Parathyroid adenoma (tissue), 2 donors: ENCODE results near the gene GNAI3.

Experiments used
- H2AFZ ChIP-seq: fragments of 300-600 bp; sonication (generic); one replicate; pipeline ENCODE4 v1.7.0; 2017; ENCODE audit warnings: antibody characterized with exemption, mild to moderate bottlenecking
- H3K27ac ChIP-seq: fragments of 300-600 bp; sonication (generic); one replicate; pipeline ENCODE4 v1.7.0; 2017
- H3K27me3 ChIP-seq: fragments of 300-600 bp; sonication (generic); one replicate; pipeline ENCODE4 v1.7.0; 2017; ENCODE audit warnings: low read length; ENCODE audit not compliant: control insufficient read depth, insufficient read depth
- H3K36me3 ChIP-seq: fragments of 300-600 bp; sonication (generic); one replicate; pipeline ENCODE4 v1.7.0; 2017; ENCODE audit warnings: low read length; ENCODE audit not compliant: control insufficient read depth, insufficient read depth
- H3K4me1 ChIP-seq: fragments of 300-600 bp; sonication (generic); one replicate; pipeline ENCODE4 v1.7.0; 2017; ENCODE audit warnings: control low read depth
- H3K4me2 ChIP-seq: fragments of 300-600 bp; sonication (generic); one replicate; pipeline ENCODE4 v1.7.0; 2017; ENCODE audit warnings: low read length
- H3K4me3 ChIP-seq: fragments of 300-600 bp; sonication (generic); one replicate; pipeline ENCODE4 v1.7.0; 2017; ENCODE audit warnings: low read depth, low read length
- H3K79me2 ChIP-seq: fragments of 300-600 bp; sonication (generic); one replicate; pipeline ENCODE4 v1.7.0; 2017; ENCODE audit warnings: control low read depth
- H3K9ac ChIP-seq: fragments of 300-600 bp; sonication (generic); one replicate; pipeline ENCODE4 v1.7.0; 2017; ENCODE audit warnings: mild to moderate bottlenecking
- H3K9me3 ChIP-seq: fragments of 300-600 bp; sonication (generic); one replicate; pipeline ENCODE4 v1.7.0; 2017; ENCODE audit warnings: low read length; ENCODE audit not compliant: control insufficient read depth
- CTCF ChIP-seq: fragments of 300-600 bp; sonication (generic); IDR thresholded peaks from one replicate; pipeline ENCODE4 v1.7.0; 2017; ENCODE audit warnings: antibody characterized with exemption, mild to moderate bottlenecking
- donor health status: primary hyperparathyroidism.

GNAI3 gene

GRCh38 chr1:109639063-109639840 lies 90.8 kb downstream of the GNAI3 start:
- H3K4me3 ChIP-seq: no peak overlapping the region
- no peaks in the 10 kb centered on the region for H3K79me2 ChIP-seq
- no peaks in the 10 kb centered on the region for H3K36me3 ChIP-seq
- H3K4me2 ChIP-seq: no peak overlapping the region
- no peak overlapping the region for H3K9ac ChIP-seq
- H3K27me3 ChIP-seq: no peaks in the 10 kb centered on the region
- no peak overlapping the region for H2AFZ ChIP-seq
- TF ChIP-seq CTCF: no peak
- peaks cover 8% of the 10 kb centered on the region for H3K4me1 ChIP-seq
- H3K9me3 ChIP-seq: no peaks in the 10 kb centered on the region
- H3K27ac ChIP-seq: no peak overlapping the region

- Histone ChIP-seq H3K9ac (no peak overlapping the region), H3K4me2 (no peak overlapping the region), H3K27ac (no peak overlapping the region), H3K4me3 (no peak overlapping the region), H3K9me3 (no peaks in the 10 kb centered on the region), H3K36me3 (no peaks in the 10 kb centered on the region), H3K79me2 (no peaks in the 10 kb centered on the region), H2AFZ (no peak overlapping the region), H3K4me1 (peaks cover 6% of the 10 kb centered on the region), H3K27me3 (no peaks in the 10 kb centered on the region)
- TF ChIP-seq CTCF: no peak
Observed at GRCh38 chr1:109639841-109640184, 91.4 kb downstream of the GNAI3 start.

- no peaks in the 10 kb centered on the region for H3K9me3 ChIP-seq
- H3K27me3 ChIP-seq: no peaks in the 10 kb centered on the region
- no peak overlapping the region for H3K27ac ChIP-seq
- TF ChIP-seq CTCF: peak; percentile 87
- H3K4me2 ChIP-seq: no peak overlapping the region
- no peak overlapping the region for H3K4me3 ChIP-seq
- peak overlapping the region; percentile 22 for H2AFZ ChIP-seq
- no peak overlapping the region for H3K9ac ChIP-seq
- no peaks in the 10 kb centered on the region for H3K79me2 ChIP-seq
- peaks cover 3% of the 10 kb centered on the region for H3K4me1 ChIP-seq
- H3K36me3 ChIP-seq: no peaks in the 10 kb centered on the region
Observed at GRCh38 chr1:109640285-109640865, 92.0 kb downstream of the GNAI3 start.

GRCh38 chr1:109641078-109641740 lies 92.8 kb downstream of the GNAI3 start:
- no peaks in the 10 kb centered on the region for H3K27me3 ChIP-seq
- no peak overlapping the region for H3K27ac ChIP-seq
- no peaks in the 10 kb centered on the region for H3K36me3 ChIP-seq
- peaks cover under 1% of the 10 kb centered on the region for H3K4me1 ChIP-seq
- no peak overlapping the region for H3K9ac ChIP-seq
- no peak overlapping the region for H3K4me2 ChIP-seq
- TF ChIP-seq CTCF: no peak
- no peak overlapping the region for H3K4me3 ChIP-seq
- H2AFZ ChIP-seq: no peak overlapping the region
- H3K79me2 ChIP-seq: no peaks in the 10 kb centered on the region
- no peaks in the 10 kb centered on the region for H3K9me3 ChIP-seq
